ENCODE measurements around the gene TSPAN3.

- TF ChIP-seq ZNF274 (IDR thresholded peaks at IDR 0.05; ENCODE audit: low read depth, low read length) (no peak), SUZ12 (IDR thresholded peaks at IDR 0.05; ENCODE audit: extremely low read depth, insufficient read depth, insufficient read length) (no peak), YY1 (IDR thresholded peaks at IDR 0.05; ENCODE audit: insufficient read depth, insufficient read length) (no peak)
Observed at GRCh38 chr15:77022646-77023575, 48.0 kb downstream of the TSPAN3 start.

Measured in NT2/D1 (cell line).